H9 (cell line): ENCODE results near the gene PFDN1. TPM values are rescaled to one million over a fixed set of nuclear protein-coding genes. Genes with fewer than 3 reads are reported as not detected.
"Not testable (repeated sequence)": the region's sequence is repeated elsewhere in the genome, so short reads cannot be mapped to it uniquely, and the experiment has no call there.

ENCODE experiments used
- DNase-seq: peaks from one replicate; pipeline ENCODE4 v3.0.0-alpha.2; 2017
- H2AFZ ChIP-seq: one replicate; pipeline ENCODE4 v1.6.1; 2013; ENCODE audit warnings: mild to moderate bottlenecking, low read length, control low read depth, moderate library complexity
- H2AK5ac ChIP-seq: 2 replicates; pipeline ENCODE4 v1.6.1; 2013; ENCODE audit warnings: low read length, control low read depth, mixed read lengths; ENCODE audit not compliant: insufficient read length
- H2BK120ac ChIP-seq: one replicate; pipeline ENCODE4 v1.6.1; 2013; ENCODE audit warnings: low read depth, mild to moderate bottlenecking, low read length, control low read depth, inconsistent platforms; ENCODE audit not compliant: poor library complexity, severe bottlenecking
- H2BK12ac ChIP-seq: 2 replicates; pipeline ENCODE4 v1.6.1; 2013; ENCODE audit warnings: low read length, control low read depth, mixed read lengths, low read depth; ENCODE audit not compliant: insufficient read length
- H2BK15ac ChIP-seq: 2 replicates; pipeline ENCODE4 v1.6.1; 2013; ENCODE audit warnings: low read depth, low read length, control low read depth
- H2BK20ac ChIP-seq: one replicate; pipeline ENCODE4 v1.6.1; 2013; ENCODE audit warnings: low read depth, mild to moderate bottlenecking, low read length, control low read depth, inconsistent platforms; ENCODE audit not compliant: poor library complexity, severe bottlenecking
- H2BK5ac ChIP-seq: 2 replicates; pipeline ENCODE4 v1.6.1; 2013; ENCODE audit warnings: low read length, control low read depth, mixed read lengths; ENCODE audit not compliant: insufficient read length
- H3K14ac ChIP-seq: 2 replicates; pipeline ENCODE4 v1.6.1; 2013; ENCODE audit warnings: low read length, control low read depth; ENCODE audit not compliant: insufficient read depth
- H3K18ac ChIP-seq: 2 replicates; pipeline ENCODE4 v1.6.1; 2013; ENCODE audit warnings: low read depth, mild to moderate bottlenecking, mixed read lengths, low read length, control low read depth; ENCODE audit not compliant: insufficient read length
- H3K23ac ChIP-seq: 2 replicates; pipeline ENCODE4 v1.6.1; 2013; ENCODE audit warnings: low read length, control low read depth, mixed read lengths, low read depth; ENCODE audit not compliant: insufficient read length
- H3K23me2 ChIP-seq: 2 replicates; pipeline ENCODE4 v1.6.1; 2013; ENCODE audit warnings: low read depth, mild to moderate bottlenecking, mixed read lengths, low read length, control low read depth; ENCODE audit not compliant: insufficient read length, poor library complexity, severe bottlenecking
- H3K27ac ChIP-seq: 2 replicates; pipeline ENCODE4 v1.5.1; 2013; ENCODE audit warnings: low read length, control low read depth, mixed read lengths, low read depth; ENCODE audit not compliant: insufficient read length
- H3K27me3 ChIP-seq: 2 replicates; pipeline ENCODE4 v1.6.1; 2013; ENCODE audit warnings: low read length, control low read depth, inconsistent platforms; ENCODE audit not compliant: insufficient read depth
- H3K4ac ChIP-seq: 2 replicates; pipeline ENCODE4 v1.6.1; 2013; ENCODE audit warnings: low read depth, mild to moderate bottlenecking, control low read depth, inconsistent platforms, low read length, moderate library complexity
- H3K4me1 ChIP-seq: 2 replicates; pipeline ENCODE4 v1.6.1; 2013; ENCODE audit warnings: low read length, control low read depth, inconsistent platforms; ENCODE audit not compliant: insufficient read depth
- H3K4me2 ChIP-seq: 2 replicates; pipeline ENCODE4 v1.6.1; 2013; ENCODE audit warnings: low read length, control low read depth, mixed read lengths; ENCODE audit not compliant: insufficient read length, insufficient read depth
- H3K56ac ChIP-seq: 2 replicates; pipeline ENCODE4 v1.6.1; 2013; ENCODE audit warnings: low read depth, mild to moderate bottlenecking, mixed read lengths, low read length, control low read depth; ENCODE audit not compliant: insufficient read length
- H3K79me1 ChIP-seq: 2 replicates; pipeline ENCODE4 v1.6.1; 2013; ENCODE audit warnings: low read depth, mild to moderate bottlenecking, moderate library complexity, low read length, control low read depth, inconsistent platforms; ENCODE audit not compliant: insufficient read depth, poor library complexity, severe bottlenecking
- H3K79me2 ChIP-seq: 2 replicates; pipeline ENCODE4 v1.6.1; 2013; ENCODE audit warnings: low read length, control low read depth, inconsistent platforms; ENCODE audit not compliant: insufficient read depth
- H3K9ac ChIP-seq: 2 replicates; pipeline ENCODE4 v1.6.1; 2013; ENCODE audit warnings: low read length, control low read depth, mixed read lengths; ENCODE audit not compliant: insufficient read length; ENCODE audit errors: extremely low read depth
- H3K9me3 ChIP-seq: one replicate; pipeline ENCODE4 v1.6.1; 2013; ENCODE audit warnings: low read depth, low read length, inconsistent platforms; ENCODE audit not compliant: control insufficient read depth
- H3T11ph ChIP-seq: one replicate; pipeline ENCODE4 v1.6.1; 2013; ENCODE audit warnings: mild to moderate bottlenecking, low read length, control low read depth, inconsistent platforms
- H4K20me1 ChIP-seq: one replicate; pipeline ENCODE4 v1.6.1; 2013; ENCODE audit not compliant: control insufficient read depth, insufficient read length, insufficient read depth
- H4K5ac ChIP-seq: 2 replicates; pipeline ENCODE4 v1.6.1; 2013; ENCODE audit warnings: low read depth, mild to moderate bottlenecking, mixed read lengths, low read length, control low read depth; ENCODE audit not compliant: insufficient read length
- H4K8ac ChIP-seq: replicated peaks from 2 replicates; pipeline ENCODE4 v1.6.1; 2013; ENCODE audit warnings: low read length, control low read depth, mixed read lengths, low read depth; ENCODE audit not compliant: insufficient read length
- H4K91ac ChIP-seq: 2 replicates; pipeline ENCODE4 v1.6.1; 2013; ENCODE audit warnings: low read depth, mild to moderate bottlenecking, moderate library complexity, mixed read lengths, low read length, control low read depth; ENCODE audit not compliant: insufficient read length
- H3K27ac Mint-ChIP-seq, 3 experiments: 2 replicates in 2 of 3; 3 replicates in 1 of 3; pipeline ENCODE4 v1.8.0; 2020 to 2021; ENCODE audit warnings: mixed read lengths in 3 of 3, mild to moderate bottlenecking in 1 of 3, moderate library complexity in 1 of 3
- H3K27me3 Mint-ChIP-seq: 2 replicates; pipeline ENCODE4 v1.8.0; 2021; ENCODE audit warnings: low read depth, mild to moderate bottlenecking, moderate library complexity, mixed read lengths
- H3K36me3 Mint-ChIP-seq, 3 experiments: 2 replicates in 2 of 3; 3 replicates in 1 of 3; pipeline ENCODE4 v1.8.0; 2020 to 2021; ENCODE audit warnings: low read depth in 3 of 3, mixed read lengths in 3 of 3; ENCODE audit not compliant: insufficient read depth in 1 of 3
- H3K4me1 Mint-ChIP-seq, 2 experiments: 2 replicates each; pipeline ENCODE4 v1.8.0; 2020; ENCODE audit warnings: mixed read lengths in 2 of 2
- H3K4me3 Mint-ChIP-seq, 2 experiments: 2 replicates in 1 of 2; 3 replicates in 1 of 2; pipeline ENCODE4 v1.8.0; 2020 to 2021; ENCODE audit warnings: mild to moderate bottlenecking in 2 of 2, mixed read lengths in 2 of 2, moderate library complexity in 1 of 2
- H3K9me3 Mint-ChIP-seq, 2 experiments: 2 replicates in 1 of 2; 3 replicates in 1 of 2; pipeline ENCODE4 v1.8.0; 2020; ENCODE audit warnings: mild to moderate bottlenecking in 2 of 2, mixed read lengths in 2 of 2, moderate library complexity in 1 of 2
- WGBS: extraction: QIAGEN DNeasy Blood & Tissue Kit; methylation state at CpG from one replicate; pipeline ENCODE4 v1.1.7; 2013; ENCODE audit warnings: missing lambda C conversion rate, low lambda C conversion rate, mixed read lengths; ENCODE audit not compliant: insufficient read length; ENCODE audit errors: extremely low coverage; 5-methylcytosine and 5-hydroxymethylcytosine counted together
- total RNA-seq: library from RNA; stranded (reverse); gene quantifications from 2 replicates; pipeline ENCODE4 v1.2.1, GENCODE V29; 2021
- TF ChIP-seq, protein P1 (sequence below): fragments of 200-600 bp; sonication (generic); conservative IDR thresholded peaks from 3 replicates; pipeline ENCODE4 v1.8.0; 2021; ENCODE audit warnings: antibody characterized with exemption, mild to moderate bottlenecking

The PFDN1 gene
- total RNA-seq, 1 experiment from 2014 or later = 58.3 TPM

DNA sequence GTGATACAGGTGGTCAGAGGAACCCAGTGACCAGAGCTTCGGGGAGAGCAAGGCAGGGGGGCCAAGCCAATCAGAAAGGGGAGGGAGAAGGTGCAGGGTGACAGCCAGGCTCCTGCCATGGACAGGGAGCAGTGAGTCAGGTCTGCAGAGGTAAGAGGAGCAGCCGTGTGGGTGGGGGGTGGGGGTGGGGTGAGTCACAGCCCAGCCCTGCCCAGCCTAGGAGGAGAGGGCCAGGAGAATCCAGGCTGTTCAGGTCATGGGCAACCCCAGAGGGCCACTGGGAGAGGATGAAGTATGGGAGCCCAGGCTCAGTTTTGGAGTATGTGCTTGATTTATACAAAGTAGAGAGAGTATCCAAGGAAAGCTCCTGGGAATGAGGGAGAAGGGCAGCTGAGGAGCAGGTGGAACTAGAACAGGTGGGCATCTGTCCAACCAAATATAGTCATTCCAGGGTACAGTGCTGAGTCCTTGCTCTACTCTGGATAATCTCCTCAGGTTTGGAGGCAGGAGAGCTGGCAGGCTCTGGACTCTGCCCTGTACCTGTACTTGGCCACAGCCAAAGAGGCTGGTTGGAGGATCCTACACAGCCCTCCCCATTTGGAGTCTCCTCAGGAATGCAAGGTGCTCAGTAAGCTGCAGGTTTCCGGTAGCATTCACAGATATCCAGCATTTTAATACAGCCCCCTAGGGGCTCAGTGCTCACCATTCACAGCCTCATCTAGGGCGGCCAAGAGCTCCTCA is 42.0 kb upstream of the PFDN1 start:
- Mint-ChIP-seq H3K4me3 (peak overlapping the region; percentile 40 to 77; a peak in 3 of 5 replicates), H3K36me3 (peaks cover 0 to 4% (median 0%) of the 10 kb centered on the region in 3 experiments; a peak in 2 of 7 replicates), H3K27ac (no peak overlapping the region), H3K9me3 (no peaks in the 10 kb centered on the region), H3K27me3 (peaks cover 22% of the 10 kb centered on the region), H3K4me1 (peaks cover 19 to 24% of the 10 kb centered on the region in 2 experiments)
- Histone ChIP-seq H2AFZ (no peak overlapping the region), H4K8ac (no peak overlapping the region), H2BK5ac (no peak overlapping the region), H3K9ac (no peak overlapping the region), H3K4ac (no peak overlapping the region), H3K27me3 (peaks cover 3% of the 10 kb centered on the region; the same call in 1 of the 2 replicates), H2AK5ac (no peak overlapping the region), H3K4me1 (no peaks in the 10 kb centered on the region; the same call in 1 of the 2 replicates), H2BK15ac (no peak overlapping the region), H3K23me2 (peaks cover 11% of the 10 kb centered on the region), H3K79me1 (no peaks in the 10 kb centered on the region), H3K18ac (no peak overlapping the region), H3K23ac (no peak overlapping the region), H4K20me1 (no peaks in the 10 kb centered on the region), H4K91ac (no peak overlapping the region), H3K14ac (no peak overlapping the region), H2BK12ac (no peak overlapping the region), H3T11ph (no peak overlapping the region), H3K4me2 (peak overlapping the region; percentile 55), H2BK20ac (no peak overlapping the region), H2BK120ac (no peak overlapping the region), H3K9me3 (no peaks in the 10 kb centered on the region), H3K56ac (no peak overlapping the region), H3K79me2 (no peaks in the 10 kb centered on the region), H4K5ac (no peak overlapping the region), H3K27ac (no peak overlapping the region)
- no CpG with 5 or more reads among the region's 4 CpGs for WGBS
- DNase-seq = no peak
- TF ChIP-seq, protein P1, sequence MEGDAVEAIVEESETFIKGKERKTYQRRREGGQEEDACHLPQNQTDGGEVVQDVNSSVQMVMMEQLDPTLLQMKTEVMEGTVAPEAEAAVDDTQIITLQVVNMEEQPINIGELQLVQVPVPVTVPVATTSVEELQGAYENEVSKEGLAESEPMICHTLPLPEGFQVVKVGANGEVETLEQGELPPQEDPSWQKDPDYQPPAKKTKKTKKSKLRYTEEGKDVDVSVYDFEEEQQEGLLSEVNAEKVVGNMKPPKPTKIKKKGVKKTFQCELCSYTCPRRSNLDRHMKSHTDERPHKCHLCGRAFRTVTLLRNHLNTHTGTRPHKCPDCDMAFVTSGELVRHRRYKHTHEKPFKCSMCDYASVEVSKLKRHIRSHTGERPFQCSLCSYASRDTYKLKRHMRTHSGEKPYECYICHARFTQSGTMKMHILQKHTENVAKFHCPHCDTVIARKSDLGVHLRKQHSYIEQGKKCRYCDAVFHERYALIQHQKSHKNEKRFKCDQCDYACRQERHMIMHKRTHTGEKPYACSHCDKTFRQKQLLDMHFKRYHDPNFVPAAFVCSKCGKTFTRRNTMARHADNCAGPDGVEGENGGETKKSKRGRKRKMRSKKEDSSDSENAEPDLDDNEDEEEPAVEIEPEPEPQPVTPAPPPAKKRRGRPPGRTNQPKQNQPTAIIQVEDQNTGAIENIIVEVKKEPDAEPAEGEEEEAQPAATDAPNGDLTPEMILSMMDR = no peak

DNA sequence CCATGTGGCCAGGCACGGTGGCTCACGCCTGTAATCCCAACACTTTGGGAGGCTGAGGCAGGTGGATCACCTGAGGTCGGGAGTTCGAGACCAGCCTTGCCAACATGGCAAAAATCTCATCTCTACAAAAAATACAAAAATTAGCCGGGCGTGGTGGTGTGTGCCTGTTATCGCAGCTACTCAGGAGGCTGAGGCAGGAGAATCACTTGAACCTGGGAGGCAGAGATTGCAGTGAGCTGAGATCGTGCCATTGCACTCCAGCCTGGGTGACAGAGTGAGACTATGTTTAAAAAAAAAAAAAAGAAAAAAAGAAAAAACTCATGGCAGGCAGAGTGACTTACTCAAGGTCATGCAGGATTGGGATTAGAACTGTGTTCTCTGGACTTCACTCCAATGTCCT is 40.9 kb upstream of the PFDN1 start:
- H2BK120ac ChIP-seq, H4K20me1 ChIP-seq: not testable (repeated sequence)
- no CpG with 5 or more reads among the region's 8 CpGs for WGBS

More for the DNA sequence above, 40.9 kb upstream of the PFDN1 start:
- not testable (repeated sequence) for H3K9me3 Mint-ChIP-seq, H4K5ac ChIP-seq, H3K4ac ChIP-seq, H3K4me2 ChIP-seq, H2BK5ac ChIP-seq, H2BK20ac ChIP-seq, H3K79me2 ChIP-seq, H2BK15ac ChIP-seq, H3K18ac ChIP-seq, H3K23ac ChIP-seq, H3K9ac ChIP-seq, H3K27me3 ChIP-seq, DNase-seq, H4K91ac ChIP-seq, H3K9me3 ChIP-seq, H3K4me3 Mint-ChIP-seq, H3K4me1 ChIP-seq, H3K56ac ChIP-seq, H2AFZ ChIP-seq, H3T11ph ChIP-seq, H4K8ac ChIP-seq, H2BK12ac ChIP-seq, H3K14ac ChIP-seq, H3K79me1 ChIP-seq, H3K36me3 Mint-ChIP-seq, H3K27ac ChIP-seq, H3K27ac Mint-ChIP-seq, H2AK5ac ChIP-seq
- Mint-ChIP-seq H3K27me3 (peaks cover 22% of the 10 kb centered on the region), H3K4me1 (peaks cover 19 to 21% of the 10 kb centered on the region in 2 experiments)
- peaks cover 11% of the 10 kb centered on the region for H3K23me2 ChIP-seq
